HepG2 (cell line): ENCODE results near the gene CNNM4. TPM values are rescaled to one million over a fixed set of nuclear protein-coding genes. Genes with fewer than 3 reads are reported as not detected.

Experiments used
- AGO2 ChIP-seq: fragments of 200-400 bp; formaldehyde crosslinking; optimal IDR thresholded peaks from 2 replicates; pipeline ENCODE3; 2017; ENCODE audit warnings: mild to moderate bottlenecking, low read depth, low read length, moderate library complexity
- ATF7 ChIP-seq, 2 experiments: fragments of 450-650 bp in 1 of 2; sonication (generic) in 1 of 2; formaldehyde crosslinking in 1 of 2; IDR thresholded peaks; 2 replicates each; pipeline versions ENCODE4 v1.4.0 to v1.6.1; 2016 to 2020; ENCODE audit warnings: antibody characterized with exemption in 1 of 2, mild to moderate bottlenecking in 1 of 2, missing genetic modification reagents in 1 of 2
- BORCS8-MEF2B ChIP-seq: sonication (generic); formaldehyde crosslinking; IDR thresholded peaks from 2 replicates; pipeline ENCODE4 v1.8.0; 2022; ENCODE audit warnings: mild to moderate bottlenecking, missing genetic modification reagents
- GLI4 ChIP-seq: sonication (generic); formaldehyde crosslinking; IDR thresholded peaks from 2 replicates; pipeline ENCODE4 v1.5.1; 2020; ENCODE audit warnings: missing genetic modification reagents, mild to moderate bottlenecking, moderate library complexity, borderline replicate concordance
- HDAC2 ChIP-seq: sonication (generic); formaldehyde crosslinking; IDR thresholded peaks from 2 replicates; pipeline ENCODE4 v1.4.0; 2020; ENCODE audit warnings: missing genetic modification reagents
- HES4 ChIP-seq: sonication (generic); formaldehyde crosslinking; IDR thresholded peaks from 2 replicates; pipeline ENCODE4 v1.9.0; 2021; ENCODE audit warnings: mild to moderate bottlenecking, missing genetic modification reagents, borderline replicate concordance
- HNRNPL ChIP-seq: fragments of 200-400 bp; formaldehyde crosslinking; IDR thresholded peaks from 2 replicates; pipeline ENCODE4 v1.6.1; 2017; ENCODE audit warnings: mild to moderate bottlenecking, low read depth, low read length
- NR2C2 ChIP-seq: sonication (generic); formaldehyde crosslinking; IDR thresholded peaks from 2 replicates; pipeline ENCODE4 v1.4.0; 2020; ENCODE audit warnings: missing genetic modification reagents, mild to moderate bottlenecking, moderate library complexity, borderline replicate concordance
- ONECUT2 ChIP-seq: sonication (generic); formaldehyde crosslinking; IDR thresholded peaks from 2 replicates; pipeline ENCODE4 v1.4.0; 2020; ENCODE audit warnings: missing genetic modification reagents
- RXRA ChIP-seq: sonication (generic); formaldehyde crosslinking; IDR thresholded peaks from 2 replicates; pipeline ENCODE4 v1.5.1; 2020; ENCODE audit warnings: missing genetic modification reagents
- SMARCC2 ChIP-seq: fragments of 450-650 bp; IDR thresholded peaks from 2 replicates; pipeline ENCODE4 v1.6.1; 2017; ENCODE audit warnings: antibody characterized with exemption, mild to moderate bottlenecking
- SRSF1 ChIP-seq: fragments of 200-400 bp; formaldehyde crosslinking; optimal IDR thresholded peaks from 2 replicates; pipeline ENCODE3; 2017; ENCODE audit warnings: mild to moderate bottlenecking, low read depth, low read length, moderate library complexity
- TBX3 ChIP-seq: fragments of 450-650 bp; IDR thresholded peaks from 2 replicates; pipeline ENCODE4 v1.6.1; 2017; ENCODE audit warnings: antibody characterized with exemption, mild to moderate bottlenecking, inconsistent platforms, borderline replicate concordance
- ZNF225 ChIP-seq: sonication (generic); formaldehyde crosslinking; IDR thresholded peaks from 2 replicates; pipeline ENCODE4 v1.4.0; 2020; ENCODE audit warnings: mild to moderate bottlenecking, missing genetic modification reagents
- ZNF263 ChIP-seq: sonication (generic); formaldehyde crosslinking; IDR thresholded peaks from 2 replicates; pipeline ENCODE4 v1.4.0; 2020; ENCODE audit warnings: missing genetic modification reagents
- ZNF468 ChIP-seq: sonication (generic); formaldehyde crosslinking; IDR thresholded peaks from 2 replicates; pipeline ENCODE4 v1.8.0; 2022; ENCODE audit warnings: mild to moderate bottlenecking, moderate library complexity, missing genetic modification reagents
- ZNF616 ChIP-seq: sonication (generic); formaldehyde crosslinking; IDR thresholded peaks from 2 replicates; pipeline ENCODE4 v1.5.0; 2020; ENCODE audit warnings: low read depth, mild to moderate bottlenecking, missing genetic modification reagents
- ZNF672 ChIP-seq: sonication (generic); formaldehyde crosslinking; IDR thresholded peaks from 2 replicates; pipeline ENCODE4 v1.8.1; 2022; ENCODE audit warnings: missing genetic modification reagents
- ZNF674 ChIP-seq: sonication (generic); formaldehyde crosslinking; IDR thresholded peaks from 2 replicates; pipeline ENCODE4 v1.5.0; 2020; ENCODE audit warnings: low read depth, mild to moderate bottlenecking, missing genetic modification reagents
- polyA plus RNA-seq, 8 experiments: library from polyadenylated mRNA; depleted of rRNA in 3 of 8; stranded (reverse) in 7 of 8; unstranded in 1 of 8; fragments of >200 nt; fragmentation: Illumina TruSeq in 4 of 8; extraction: Trizol in 4 of 8; gene quantifications; 2 replicates each; pipeline versions ENCODE4 v1.2.1 to v1.2.3, GENCODE V29; 2011 to 2016; ENCODE audit warnings: low read depth in 4 of 8, missing spikeins in 1 of 8, mixed read lengths in 1 of 8; ENCODE audit not compliant: insufficient read depth in 1 of 8
- total RNA-seq, 5 experiments: library from RNA; depleted of rRNA; stranded (reverse); fragments of >200 nt; fragmentation: Illumina TruSeq; extraction: Trizol; gene quantifications; 2 replicates each; pipeline ENCODE4 v1.2.3, GENCODE V29; 2016; ENCODE audit warnings: low read depth in 1 of 5
- TF ChIP-seq, protein P1 (sequence below): sonication (generic); formaldehyde crosslinking; IDR thresholded peaks from 2 replicates; pipeline ENCODE4 v1.4.0; 2020; ENCODE audit warnings: mild to moderate bottlenecking, missing genetic modification reagents, borderline replicate concordance
- TF ChIP-seq, protein P2 (sequence below): sonication (generic); formaldehyde crosslinking; IDR thresholded peaks from 2 replicates; pipeline ENCODE4 v1.5.0; 2020; ENCODE audit warnings: mild to moderate bottlenecking, missing genetic modification reagents, moderate library complexity

CNNM4 gene
- total and polyA plus RNA-seq, 2 of the 13 experiments (the other 11 are each of a cell fraction or from before 2014, with no cell fraction given) = 5.9 to 8.4 TPM

DNA sequence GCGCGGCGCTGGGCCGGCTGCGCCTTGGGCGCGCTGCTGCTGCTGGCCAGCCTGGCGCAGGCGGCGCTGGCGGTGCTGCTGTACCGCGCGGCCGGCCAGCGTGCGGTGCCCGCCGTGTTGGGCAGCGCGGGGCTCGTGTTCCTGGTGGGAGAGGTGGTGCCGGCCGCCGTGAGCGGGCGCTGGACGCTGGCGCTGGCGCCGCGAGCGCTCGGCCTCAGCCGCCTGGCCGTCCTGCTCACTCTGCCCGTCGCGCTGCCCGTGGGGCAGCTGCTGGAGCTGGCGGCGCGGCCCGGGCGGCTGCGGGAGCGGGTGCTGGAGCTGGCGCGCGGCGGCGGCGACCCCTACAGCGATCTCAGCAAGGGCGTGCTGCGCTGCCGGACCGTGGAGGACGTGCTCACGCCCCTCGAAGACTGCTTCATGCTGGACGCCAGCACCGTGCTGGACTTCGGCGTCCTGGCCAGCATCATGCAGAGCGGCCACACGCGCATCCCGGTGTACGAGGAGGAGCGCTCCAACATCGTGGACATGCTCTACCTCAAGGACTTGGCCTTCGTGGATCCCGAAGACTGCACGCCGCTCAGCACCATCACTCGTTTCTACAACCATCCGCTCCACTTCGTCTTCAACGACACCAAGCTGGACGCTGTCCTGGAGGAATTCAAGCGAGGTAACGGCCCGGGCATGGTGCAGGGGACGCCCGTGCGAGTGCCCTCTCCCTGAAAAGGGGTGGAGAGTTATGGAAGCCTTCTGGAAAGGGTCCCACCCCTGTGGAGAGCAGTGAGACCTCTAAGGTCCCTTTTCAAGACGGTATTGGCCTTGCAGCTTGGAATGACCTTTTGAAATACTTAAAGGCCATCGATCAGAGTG is 56.4 kb downstream of the CNNM4 start (continued):
- TF ChIP-seq ZNF616 (CRISPR knock-in tag) (0 out of 2 replicates have a peak, but pooled peaks have one; percentile 1), SRSF1 (peak; percentile 54), HDAC2 (peak; percentile 21; the same call in 1 of the 2 replicates), ZNF225 (CRISPR knock-in tag) (0 out of 2 replicates have a peak, but pooled peaks have one; percentile 54), NR2C2 (CRISPR knock-in tag) (peak; percentile 27; the same call in 1 of the 2 replicates), BORCS8-MEF2B (peak; percentile 69; the same call in 1 of the 2 replicates), GLI4 (0 out of 2 replicates have a peak, but pooled peaks have one; percentile 40), HES4 (peak; percentile 42; the same call in 1 of the 2 replicates), RXRA (peak; percentile 51; the same call in 1 of the 2 replicates), TBX3 (no peak), ZNF674 (CRISPR knock-in tag) (peak; percentile 47; the same call in 1 of the 2 replicates), ATF7 (IDR thresholded peaks at IDR 0.05) (no peak), ATF7 (CRISPR knock-in tag; IDR thresholded peaks at IDR 0.05) (0 out of 2 replicates have a peak, but pooled peaks have one; percentile 26), ONECUT2 (CRISPR knock-in tag) (no peak), ZNF263 (peak; percentile 62), ZNF468 (CRISPR knock-in tag) (peak; percentile 69; the same call in 1 of the 2 replicates), AGO2 (peak; percentile 80), HNRNPL (no peak), ZNF672 (0 out of 2 replicates have a peak, but pooled peaks have one; percentile 79), SMARCC2 (no peak)
- TF ChIP-seq, protein P1, sequence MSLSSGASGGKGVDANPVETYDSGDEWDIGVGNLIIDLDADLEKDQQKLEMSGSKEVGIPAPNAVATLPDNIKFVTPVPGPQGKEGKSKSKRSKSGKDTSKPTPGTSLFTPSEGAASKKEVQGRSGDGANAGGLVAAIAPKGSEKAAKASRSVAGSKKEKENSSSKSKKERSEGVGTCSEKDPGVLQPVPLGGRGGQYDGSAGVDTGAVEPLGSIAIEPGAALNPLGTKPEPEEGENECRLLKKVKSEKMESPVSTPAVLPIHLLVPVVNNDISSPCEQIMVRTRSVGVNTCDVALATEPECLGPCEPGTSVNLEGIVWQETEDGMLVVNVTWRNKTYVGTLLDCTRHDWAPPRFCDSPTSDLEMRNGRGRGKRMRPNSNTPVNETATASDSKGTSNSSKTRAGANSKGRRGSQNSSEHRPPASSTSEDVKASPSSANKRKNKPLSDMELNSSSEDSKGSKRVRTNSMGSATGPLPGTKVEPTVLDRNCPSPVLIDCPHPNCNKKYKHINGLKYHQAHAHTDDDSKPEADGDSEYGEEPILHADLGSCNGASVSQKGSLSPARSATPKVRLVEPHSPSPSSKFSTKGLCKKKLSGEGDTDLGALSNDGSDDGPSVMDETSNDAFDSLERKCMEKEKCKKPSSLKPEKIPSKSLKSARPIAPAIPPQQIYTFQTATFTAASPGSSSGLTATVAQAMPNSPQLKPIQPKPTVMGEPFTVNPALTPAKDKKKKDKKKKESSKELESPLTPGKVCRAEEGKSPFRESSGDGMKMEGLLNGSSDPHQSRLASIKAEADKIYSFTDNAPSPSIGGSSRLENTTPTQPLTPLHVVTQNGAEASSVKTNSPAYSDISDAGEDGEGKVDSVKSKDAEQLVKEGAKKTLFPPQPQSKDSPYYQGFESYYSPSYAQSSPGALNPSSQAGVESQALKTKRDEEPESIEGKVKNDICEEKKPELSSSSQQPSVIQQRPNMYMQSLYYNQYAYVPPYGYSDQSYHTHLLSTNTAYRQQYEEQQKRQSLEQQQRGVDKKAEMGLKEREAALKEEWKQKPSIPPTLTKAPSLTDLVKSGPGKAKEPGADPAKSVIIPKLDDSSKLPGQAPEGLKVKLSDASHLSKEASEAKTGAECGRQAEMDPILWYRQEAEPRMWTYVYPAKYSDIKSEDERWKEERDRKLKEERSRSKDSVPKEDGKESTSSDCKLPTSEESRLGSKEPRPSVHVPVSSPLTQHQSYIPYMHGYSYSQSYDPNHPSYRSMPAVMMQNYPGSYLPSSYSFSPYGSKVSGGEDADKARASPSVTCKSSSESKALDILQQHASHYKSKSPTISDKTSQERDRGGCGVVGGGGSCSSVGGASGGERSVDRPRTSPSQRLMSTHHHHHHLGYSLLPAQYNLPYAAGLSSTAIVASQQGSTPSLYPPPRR (CRISPR knock-in tag) = peak; percentile 27; the same call in 1 of the 2 replicates
- TF ChIP-seq, protein P2, sequence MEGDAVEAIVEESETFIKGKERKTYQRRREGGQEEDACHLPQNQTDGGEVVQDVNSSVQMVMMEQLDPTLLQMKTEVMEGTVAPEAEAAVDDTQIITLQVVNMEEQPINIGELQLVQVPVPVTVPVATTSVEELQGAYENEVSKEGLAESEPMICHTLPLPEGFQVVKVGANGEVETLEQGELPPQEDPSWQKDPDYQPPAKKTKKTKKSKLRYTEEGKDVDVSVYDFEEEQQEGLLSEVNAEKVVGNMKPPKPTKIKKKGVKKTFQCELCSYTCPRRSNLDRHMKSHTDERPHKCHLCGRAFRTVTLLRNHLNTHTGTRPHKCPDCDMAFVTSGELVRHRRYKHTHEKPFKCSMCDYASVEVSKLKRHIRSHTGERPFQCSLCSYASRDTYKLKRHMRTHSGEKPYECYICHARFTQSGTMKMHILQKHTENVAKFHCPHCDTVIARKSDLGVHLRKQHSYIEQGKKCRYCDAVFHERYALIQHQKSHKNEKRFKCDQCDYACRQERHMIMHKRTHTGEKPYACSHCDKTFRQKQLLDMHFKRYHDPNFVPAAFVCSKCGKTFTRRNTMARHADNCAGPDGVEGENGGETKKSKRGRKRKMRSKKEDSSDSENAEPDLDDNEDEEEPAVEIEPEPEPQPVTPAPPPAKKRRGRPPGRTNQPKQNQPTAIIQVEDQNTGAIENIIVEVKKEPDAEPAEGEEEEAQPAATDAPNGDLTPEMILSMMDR = 0 out of 2 replicates have a peak, but pooled peaks have one; percentile 4
